Ovary (tissue), 3 donors: ENCODE measurements around the gene MCCC1.

Experiments used
- POLR2A ChIP-seq: fragments of 450-650 bp; IDR thresholded peaks from one replicate; pipeline ENCODE4 v1.6.1; 2017; ENCODE audit warnings: antibody characterized with exemption, mild to moderate bottlenecking, moderate library complexity
- TF ChIP-seq, protein P1 (sequence below), 3 donors: fragments of 450-650 bp in 2 of 3; fragments of 200-600 bp in 1 of 3; IDR thresholded peaks; one replicate each; pipeline versions ENCODE4 v1.5.1 to v1.8.0; 2016 to 2022; ENCODE audit warnings: antibody characterized with exemption in 3 of 3, mild to moderate bottlenecking in 1 of 3
- donor health status: DM: no; HTN: no; CAD: no.

GRCh38 chr3:183064475-183064874 lies 34.8 kb downstream of the MCCC1 start:
- TF ChIP-seq, protein P1, sequence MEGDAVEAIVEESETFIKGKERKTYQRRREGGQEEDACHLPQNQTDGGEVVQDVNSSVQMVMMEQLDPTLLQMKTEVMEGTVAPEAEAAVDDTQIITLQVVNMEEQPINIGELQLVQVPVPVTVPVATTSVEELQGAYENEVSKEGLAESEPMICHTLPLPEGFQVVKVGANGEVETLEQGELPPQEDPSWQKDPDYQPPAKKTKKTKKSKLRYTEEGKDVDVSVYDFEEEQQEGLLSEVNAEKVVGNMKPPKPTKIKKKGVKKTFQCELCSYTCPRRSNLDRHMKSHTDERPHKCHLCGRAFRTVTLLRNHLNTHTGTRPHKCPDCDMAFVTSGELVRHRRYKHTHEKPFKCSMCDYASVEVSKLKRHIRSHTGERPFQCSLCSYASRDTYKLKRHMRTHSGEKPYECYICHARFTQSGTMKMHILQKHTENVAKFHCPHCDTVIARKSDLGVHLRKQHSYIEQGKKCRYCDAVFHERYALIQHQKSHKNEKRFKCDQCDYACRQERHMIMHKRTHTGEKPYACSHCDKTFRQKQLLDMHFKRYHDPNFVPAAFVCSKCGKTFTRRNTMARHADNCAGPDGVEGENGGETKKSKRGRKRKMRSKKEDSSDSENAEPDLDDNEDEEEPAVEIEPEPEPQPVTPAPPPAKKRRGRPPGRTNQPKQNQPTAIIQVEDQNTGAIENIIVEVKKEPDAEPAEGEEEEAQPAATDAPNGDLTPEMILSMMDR (IDR thresholded peaks at IDR 0.05): no peak
- TF ChIP-seq POLR2A: no peak
